Epithelial cell of esophagus (primary cell): ENCODE measurements around the gene PPAN.

Experiments
- DNase-seq: peaks from one replicate; pipeline ENCODE4 v3.0.0; 2010; ENCODE audit warnings: low read depth
- H3K4me3 ChIP-seq: 2 replicates; pipeline ENCODE4 v1.5.1; 2011; ENCODE audit warnings: mild to moderate bottlenecking, low read length, control low read depth
- TF ChIP-seq, protein P1 (sequence below): IDR thresholded peaks from 2 replicates; pipeline ENCODE4 v1.5.1; 2011; ENCODE audit warnings: low read depth, mild to moderate bottlenecking, low read length, control low read depth, inconsistent platforms; ENCODE audit not compliant: insufficient read depth; ENCODE audit errors: missing control alignments

PPAN gene

DNA sequence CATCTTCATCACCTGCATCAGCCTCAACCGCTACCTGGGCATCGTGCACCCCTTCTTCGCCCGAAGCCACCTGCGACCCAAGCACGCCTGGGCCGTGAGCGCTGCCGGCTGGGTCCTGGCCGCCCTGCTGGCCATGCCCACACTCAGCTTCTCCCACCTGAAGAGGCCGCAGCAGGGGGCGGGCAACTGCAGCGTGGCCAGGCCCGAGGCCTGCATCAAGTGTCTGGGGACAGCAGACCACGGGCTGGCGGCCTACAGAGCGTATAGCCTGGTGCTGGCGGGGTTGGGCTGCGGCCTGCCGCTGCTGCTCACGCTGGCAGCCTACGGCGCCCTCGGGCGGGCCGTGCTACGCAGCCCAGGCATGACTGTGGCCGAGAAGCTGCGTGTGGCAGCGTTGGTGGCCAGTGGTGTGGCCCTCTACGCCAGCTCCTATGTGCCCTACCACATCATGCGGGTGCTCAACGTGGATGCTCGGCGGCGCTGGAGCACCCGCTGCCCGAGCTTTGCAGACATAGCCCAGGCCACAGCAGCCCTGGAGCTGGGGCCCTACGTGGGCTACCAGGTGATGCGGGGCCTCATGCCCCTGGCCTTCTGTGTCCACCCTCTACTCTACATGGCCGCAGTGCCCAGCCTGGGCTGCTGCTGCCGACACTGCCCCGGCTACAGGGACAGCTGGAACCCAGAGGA lies 7.9 kb downstream of the PPAN start:
- DNase-seq, result no peak
- no peak overlapping the region for H3K4me3 ChIP-seq
- TF ChIP-seq, protein P1, sequence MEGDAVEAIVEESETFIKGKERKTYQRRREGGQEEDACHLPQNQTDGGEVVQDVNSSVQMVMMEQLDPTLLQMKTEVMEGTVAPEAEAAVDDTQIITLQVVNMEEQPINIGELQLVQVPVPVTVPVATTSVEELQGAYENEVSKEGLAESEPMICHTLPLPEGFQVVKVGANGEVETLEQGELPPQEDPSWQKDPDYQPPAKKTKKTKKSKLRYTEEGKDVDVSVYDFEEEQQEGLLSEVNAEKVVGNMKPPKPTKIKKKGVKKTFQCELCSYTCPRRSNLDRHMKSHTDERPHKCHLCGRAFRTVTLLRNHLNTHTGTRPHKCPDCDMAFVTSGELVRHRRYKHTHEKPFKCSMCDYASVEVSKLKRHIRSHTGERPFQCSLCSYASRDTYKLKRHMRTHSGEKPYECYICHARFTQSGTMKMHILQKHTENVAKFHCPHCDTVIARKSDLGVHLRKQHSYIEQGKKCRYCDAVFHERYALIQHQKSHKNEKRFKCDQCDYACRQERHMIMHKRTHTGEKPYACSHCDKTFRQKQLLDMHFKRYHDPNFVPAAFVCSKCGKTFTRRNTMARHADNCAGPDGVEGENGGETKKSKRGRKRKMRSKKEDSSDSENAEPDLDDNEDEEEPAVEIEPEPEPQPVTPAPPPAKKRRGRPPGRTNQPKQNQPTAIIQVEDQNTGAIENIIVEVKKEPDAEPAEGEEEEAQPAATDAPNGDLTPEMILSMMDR, result no peak

DNA sequence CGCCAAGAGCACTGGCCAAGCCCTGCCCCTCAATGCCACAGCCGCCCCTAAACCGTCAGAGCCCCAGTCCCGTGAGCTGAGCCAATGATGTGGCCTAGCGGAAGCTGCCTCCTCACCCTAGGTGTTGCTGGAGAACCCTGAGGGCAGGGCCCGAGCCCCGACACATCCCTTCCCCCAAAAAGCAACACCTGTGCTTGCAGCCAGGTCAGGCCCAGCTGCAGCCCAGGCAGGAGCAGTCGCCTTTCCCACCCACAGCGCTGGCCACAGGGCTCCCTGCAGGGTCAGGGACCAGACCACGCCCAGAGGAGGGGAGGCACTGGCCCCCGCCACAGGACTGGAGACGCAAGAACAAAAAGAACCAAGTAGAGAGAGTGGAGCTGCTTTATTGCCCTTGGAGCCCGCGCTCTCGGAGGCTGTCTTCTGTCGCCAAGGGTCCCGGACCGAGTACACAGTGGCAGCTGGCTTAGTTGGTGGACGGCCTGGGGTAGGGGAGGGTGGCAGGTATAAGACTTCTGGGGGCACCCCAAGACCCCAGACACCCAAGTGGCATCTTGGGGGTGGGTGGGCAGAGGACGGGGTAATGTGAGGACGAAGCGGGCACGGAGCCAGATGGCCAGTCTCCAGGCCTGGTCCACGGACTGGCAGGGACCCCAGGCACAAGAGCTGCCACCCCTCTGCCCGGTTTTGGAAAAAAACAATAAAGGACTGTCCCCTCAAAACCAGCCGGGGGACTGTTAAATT lies 8.7 kb downstream of the PPAN start:
- no peak for DNase-seq
- no peak overlapping the region for H3K4me3 ChIP-seq

DNA sequence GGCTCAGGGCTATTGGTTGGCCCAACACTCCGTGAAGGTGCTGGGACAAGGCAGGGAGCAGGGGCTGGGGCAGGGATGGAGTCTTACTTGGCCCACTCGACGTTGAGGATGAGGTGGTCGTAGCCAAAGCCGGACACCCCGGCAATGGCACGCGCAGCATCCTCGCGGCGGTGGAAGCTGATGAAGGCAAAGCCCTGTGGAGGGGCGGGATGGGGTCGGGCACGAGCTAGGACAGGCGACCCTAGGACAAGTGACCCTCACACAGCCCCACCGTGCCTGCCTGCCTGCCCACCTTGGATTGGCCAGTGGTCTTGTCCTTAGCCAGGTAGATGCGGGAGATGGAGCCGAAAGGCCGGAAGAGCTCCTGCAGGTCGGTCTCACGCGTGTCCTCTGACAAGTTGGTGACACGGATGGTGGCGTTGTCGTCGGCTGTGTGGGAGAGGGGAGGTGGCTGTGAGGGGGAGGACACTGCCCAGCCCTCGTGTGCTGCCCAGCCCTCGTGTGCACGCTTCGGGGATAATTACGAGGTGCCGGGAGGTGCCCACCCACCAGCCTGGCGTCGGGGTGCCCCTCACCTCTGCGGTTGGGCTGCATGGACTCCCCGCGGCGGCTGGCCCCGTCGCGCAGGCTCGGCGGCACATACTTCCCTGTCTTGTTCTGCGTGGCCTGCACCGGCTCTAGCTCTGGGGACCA lies 9.4 kb downstream of the PPAN start:
- H3K4me3 ChIP-seq, result no peak overlapping the region
- TF ChIP-seq, protein P1, result no peak

More for the DNA sequence above, 8.7 kb downstream of the PPAN start:
- TF ChIP-seq, protein P1, result no peak

DNA sequence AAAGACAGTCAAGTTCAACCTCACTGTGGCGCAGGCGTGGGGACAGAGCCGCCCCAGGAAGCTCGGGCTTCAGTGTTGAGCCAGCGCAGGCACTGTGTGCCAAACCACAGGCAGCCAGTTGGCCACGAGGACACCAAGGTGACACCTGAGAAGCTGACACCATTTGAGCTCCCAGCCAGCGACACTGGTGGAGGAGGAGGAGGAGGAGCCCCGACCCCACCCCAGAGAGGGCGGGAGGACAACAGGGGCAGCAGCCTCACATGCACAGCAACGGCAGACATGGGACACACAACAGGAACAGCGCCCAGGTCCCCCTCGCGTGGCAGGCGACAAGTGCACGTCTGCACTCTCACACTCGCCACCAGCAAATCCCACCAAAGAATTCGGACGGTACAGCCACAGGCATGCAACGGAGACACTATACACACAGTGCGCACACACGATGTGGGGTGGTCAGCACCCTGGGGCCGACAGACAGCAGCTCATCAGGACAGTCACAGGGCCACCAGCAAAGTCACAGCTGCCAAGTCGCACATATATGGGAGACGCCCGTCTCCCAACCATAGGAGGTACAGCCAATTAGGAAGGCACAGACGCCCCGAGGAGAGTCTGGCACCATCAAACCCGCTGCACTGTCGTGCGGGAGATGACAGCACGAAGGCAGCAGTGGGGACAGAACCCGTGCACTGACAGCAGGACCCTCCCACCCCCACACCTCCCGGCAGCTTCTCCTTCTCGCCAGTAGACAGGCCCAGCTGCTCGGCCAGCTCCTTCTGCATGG lies 10.1 kb downstream of the PPAN start:
- H3K4me3 ChIP-seq, result no peak overlapping the region
- no peak for DNase-seq
- TF ChIP-seq, protein P1, result no peak

More for the DNA sequence above, 9.4 kb downstream of the PPAN start:
- DNase-seq, result no peak

DNA sequence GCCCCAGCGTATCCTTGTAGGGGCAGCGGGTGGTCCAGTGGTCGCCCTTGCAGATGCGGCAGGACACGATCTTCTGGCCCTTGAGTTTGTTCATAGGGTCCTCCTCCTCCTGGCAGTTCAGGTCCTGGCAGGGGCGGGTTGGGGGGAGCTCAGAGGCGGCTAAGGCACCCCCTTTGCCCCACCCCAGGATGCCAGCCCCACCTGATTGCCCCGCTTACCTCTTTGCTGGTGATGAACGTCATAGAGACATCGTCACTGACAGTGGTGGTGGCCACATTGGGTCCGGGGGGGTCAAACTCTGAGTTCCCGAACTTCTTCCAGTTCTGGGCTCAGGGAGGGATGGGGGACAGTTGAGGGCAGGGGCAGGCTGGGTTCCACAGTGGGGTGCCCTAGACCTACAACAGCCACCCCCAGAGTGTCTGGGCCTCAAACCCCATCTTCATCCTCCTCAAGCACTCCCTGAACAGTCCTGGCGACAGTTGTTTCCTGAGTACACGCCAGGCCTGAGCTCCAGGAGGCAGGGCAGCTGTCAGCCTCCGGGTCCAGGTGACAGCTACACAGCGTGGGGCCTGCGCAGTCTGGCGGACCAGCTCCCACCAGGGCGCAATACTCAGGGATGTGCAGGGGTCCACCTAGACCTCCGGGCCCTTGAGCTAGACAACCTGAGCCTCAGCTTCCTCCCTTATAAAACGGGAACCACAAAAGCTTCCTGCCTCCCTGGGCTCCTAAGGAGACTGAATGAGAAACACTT lies 10.9 kb downstream of the PPAN start:
- TF ChIP-seq, protein P1, result no peak

DNA sequence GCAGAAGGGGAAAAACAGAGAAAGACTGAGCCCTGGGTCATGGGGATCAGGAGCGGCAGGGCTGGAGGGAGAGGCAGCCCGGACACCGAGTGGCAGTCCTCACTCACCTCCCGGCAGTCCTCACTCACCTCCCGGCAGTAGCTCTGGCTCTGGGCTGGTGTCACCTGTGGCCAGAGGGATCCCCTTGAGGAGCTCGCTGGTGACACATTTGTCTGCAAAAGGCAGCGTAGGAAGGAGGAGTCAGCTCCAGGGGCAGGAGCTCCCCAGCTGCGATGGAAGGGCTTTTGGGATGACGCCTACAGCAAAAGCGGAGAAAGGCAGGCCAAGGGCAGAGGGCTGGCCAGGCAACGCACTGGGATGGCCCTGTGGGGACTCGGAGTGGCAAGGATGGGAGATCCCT lies 12.8 kb downstream of the PPAN start:
- peak overlapping the region; percentile 96 for H3K4me3 ChIP-seq
- TF ChIP-seq, protein P1, result no peak
- DNase-seq, result no peak

More for the DNA sequence above, 10.9 kb downstream of the PPAN start:
- no peak overlapping the region for H3K4me3 ChIP-seq
- no peak for DNase-seq
